HG03045 (cell line): Measurements from ENCODE around the gene PSTPIP2.
"Not testable (repeated sequence)": the region's sequence is repeated elsewhere in the genome, so short reads cannot be mapped to it uniquely, and the experiment has no call there.

Experiments
- ATAC-seq: cut with Tn5 transposase; IDR thresholded peaks from one replicate; pipeline ENCODE4 v1.9.1; 2021; ENCODE audit warnings: mild to moderate bottlenecking, moderate library complexity; ENCODE audit not compliant: unreplicated experiment

PSTPIP2 gene

DNA sequence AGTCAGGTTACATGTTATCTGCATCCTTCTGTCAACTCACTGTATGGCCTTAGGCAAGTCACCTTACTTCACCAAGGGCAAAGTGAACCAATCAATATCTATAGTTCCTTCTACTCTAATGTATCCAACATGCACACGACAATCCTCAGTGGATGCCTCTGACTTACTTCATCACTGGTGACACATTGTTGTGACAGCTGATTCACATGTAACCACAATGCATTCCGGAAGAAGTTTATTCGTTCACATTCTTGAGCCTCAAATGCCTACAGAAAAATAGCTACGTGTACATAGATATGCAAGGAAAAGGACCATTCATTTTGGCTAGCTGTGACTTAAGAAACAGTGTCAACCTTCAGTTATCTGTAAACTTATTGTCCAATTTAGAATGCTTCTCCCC is 78.6 kb downstream of the PSTPIP2 start:
- ATAC-seq, result no peak

DNA sequence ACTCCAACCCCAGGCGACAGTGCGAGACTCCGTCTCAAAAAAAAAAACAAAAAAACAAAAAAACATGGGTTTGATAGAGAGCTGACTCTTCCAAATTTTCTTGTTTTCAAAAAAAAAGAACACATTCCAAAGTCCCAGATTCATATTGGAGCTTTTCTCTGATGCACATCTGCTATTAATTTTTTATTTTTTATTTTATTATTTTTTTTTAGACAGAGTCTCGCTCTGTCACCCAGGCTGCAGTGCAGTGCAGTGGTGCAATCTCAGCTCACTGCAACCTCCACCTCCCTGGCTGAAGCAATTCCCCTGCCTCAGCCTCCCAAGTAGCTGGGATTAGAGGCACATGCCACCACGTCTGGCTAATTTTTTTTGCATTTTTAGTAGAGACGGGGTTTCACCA is 79.5 kb downstream of the PSTPIP2 start:
- not testable (repeated sequence) for ATAC-seq

DNA sequence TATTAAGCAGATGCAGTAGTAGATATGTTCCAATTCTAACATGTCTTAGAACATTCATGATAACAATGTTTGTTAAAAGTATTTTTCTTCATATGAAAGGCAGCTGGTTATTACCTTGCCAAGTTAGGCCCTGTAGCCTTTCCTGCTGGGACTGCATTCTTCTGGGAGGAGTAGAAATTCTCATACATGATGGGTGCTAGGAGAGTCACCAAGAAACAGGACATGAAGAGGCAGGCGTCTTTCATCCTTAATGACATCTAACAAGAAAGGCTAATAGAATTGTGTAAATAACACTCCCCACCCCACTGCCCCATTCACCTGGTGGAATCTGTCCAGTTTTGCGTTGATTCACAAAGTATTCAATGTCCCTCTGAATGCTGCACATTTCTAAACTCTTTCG is 80.3 kb downstream of the PSTPIP2 start:
- no peak for ATAC-seq

DNA sequence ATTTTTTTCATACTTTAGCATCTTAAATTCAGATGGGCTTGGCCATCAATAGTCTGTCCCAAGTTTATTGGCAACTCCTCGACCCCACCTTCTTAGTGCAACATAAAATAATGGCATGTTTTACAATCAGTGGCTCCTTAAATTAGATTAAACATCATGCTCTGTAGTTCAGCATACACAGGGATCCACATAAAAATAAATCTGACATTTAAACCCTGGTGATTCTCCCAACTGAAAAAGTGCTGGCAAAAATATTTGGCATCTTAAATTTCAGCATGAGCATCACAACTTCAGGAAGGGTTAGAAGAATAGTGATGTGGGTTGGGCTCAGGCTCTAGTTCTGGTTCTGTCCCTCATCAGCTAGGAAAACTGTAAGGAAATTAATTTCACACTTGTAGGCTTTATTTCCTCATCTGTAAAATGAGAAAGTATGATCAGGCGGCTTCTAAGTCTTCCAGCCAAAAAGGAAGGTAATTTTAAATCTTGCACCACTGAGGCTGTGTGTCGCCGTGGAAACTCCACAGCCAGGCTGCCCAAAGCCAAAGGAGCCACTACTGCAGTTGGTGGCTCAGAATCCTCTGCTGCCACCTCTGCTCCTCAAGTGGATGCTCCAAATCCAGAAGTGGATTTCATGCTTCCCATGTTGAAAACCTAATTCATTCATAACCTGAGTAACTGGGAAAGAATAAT is 87.4 kb downstream of the PSTPIP2 start:
- ATAC-seq, result no peak

DNA sequence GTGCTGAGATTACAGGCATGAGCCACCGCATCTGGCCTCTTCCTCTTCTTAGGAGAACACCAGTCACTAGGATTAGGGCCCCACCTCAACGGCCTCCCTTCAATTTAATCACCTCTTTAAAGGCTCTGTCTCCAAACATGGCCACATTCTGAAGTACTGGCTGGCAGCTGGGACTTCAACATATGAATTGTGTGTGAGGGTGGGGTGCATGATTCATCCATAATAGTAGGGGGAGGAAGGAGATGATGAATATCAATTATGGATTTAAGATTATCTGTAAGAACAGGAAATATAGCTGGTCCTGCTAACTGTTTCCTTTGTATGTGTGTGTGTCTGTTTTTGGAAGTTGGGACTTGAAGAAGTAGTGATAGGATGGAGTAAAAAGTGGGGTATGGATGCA is 90.2 kb downstream of the PSTPIP2 start:
- ATAC-seq, result no peak

DNA sequence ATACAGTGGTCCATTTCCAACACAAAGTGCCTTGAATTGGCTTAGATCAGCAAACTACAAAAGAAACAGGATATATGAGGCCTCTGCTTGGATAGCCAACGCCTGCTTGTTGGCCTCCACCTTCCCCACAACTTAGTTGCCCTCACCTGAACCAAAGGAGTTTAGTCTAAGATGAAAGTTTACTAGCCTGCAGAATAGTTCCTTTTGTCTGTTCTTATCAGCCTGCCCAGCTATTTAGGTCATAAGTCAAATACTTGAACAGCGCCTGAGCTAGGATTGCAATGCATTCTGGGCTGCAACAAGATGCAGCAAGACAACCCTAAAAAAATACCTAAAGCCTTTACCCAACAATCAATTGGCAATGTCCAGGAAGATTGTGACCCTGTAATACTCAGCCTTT is 91.8 kb downstream of the PSTPIP2 start:
- no peak for ATAC-seq

DNA sequence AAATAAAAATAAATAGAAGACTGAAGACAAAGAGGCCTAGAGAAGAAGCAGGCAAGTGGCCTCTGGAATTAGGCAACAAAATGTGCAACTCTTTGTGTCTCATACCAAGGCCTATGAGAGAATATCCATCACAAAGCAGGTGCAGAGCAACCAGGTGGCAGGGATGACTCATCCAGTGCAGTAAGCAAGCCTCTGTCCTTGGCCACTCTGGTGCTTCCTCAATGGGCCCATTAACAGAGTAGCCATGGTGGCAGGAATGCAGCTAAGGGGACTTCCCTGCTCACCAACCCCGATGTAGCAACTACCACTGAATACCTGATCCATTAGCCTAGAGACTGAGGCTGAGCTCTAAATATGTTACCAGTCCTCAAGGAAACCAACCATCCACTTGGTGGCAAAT is 94.0 kb downstream of the PSTPIP2 start:
- no peak for ATAC-seq

DNA sequence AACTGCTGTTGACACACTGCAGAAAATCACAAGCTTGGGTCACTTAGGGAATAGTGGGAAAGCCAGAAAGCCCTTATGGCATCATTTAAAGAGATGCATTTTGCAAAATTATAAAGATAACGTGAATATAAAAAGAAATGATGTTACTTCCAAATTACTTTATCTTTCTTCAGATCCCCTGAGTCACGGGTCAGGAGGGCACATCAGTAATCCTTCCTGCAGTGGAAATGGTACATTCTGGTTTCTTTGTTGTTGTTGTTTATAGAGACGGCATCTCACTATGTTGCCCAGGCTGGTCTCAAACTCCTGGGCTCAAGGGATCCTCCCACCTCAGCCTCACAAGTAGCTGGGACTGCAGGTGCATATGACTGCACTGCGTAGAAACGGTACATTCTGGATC is 95.1 kb downstream of the PSTPIP2 start:
- ATAC-seq, result no peak

DNA sequence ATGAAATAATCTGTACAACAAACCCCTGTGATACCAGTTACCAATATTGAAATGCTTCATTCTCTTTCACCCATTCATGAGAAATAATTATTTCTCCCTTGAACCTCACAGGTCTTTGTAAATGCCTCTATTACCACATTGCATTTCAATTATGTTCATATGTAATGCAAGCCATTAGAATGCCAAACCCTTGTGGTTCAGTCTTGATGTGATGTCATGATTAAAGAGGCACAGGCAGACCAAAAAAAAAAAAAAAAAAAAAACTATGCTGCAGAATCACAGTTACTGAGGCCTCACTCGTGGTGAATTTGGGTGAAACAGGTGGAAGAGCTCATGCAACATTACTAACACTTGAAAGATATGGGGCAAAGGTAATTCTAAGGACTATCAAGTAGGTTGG is 95.5 kb downstream of the PSTPIP2 start:
- no peak for ATAC-seq

DNA sequence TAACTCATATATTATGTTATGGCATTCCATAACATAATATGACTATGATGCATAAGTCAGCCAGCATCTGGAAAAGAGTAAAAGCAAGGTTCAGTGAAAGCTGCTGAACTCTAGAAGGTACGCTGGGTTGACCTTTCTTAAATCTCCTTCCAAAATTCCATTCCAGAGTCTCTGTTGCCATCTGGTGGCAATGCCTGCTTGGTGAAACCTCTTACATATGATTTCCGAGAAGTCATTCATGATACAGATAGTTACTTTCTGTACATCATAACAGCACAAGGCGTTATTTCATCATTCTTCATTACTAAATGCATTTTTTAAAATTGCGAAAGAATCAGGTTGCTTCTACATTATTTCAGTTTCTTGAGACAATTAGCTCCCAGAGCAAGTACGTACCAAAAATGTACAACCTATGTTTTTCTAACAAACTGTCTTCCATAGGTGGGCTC is 97.9 kb downstream of the PSTPIP2 start:
- ATAC-seq, result no peak

DNA sequence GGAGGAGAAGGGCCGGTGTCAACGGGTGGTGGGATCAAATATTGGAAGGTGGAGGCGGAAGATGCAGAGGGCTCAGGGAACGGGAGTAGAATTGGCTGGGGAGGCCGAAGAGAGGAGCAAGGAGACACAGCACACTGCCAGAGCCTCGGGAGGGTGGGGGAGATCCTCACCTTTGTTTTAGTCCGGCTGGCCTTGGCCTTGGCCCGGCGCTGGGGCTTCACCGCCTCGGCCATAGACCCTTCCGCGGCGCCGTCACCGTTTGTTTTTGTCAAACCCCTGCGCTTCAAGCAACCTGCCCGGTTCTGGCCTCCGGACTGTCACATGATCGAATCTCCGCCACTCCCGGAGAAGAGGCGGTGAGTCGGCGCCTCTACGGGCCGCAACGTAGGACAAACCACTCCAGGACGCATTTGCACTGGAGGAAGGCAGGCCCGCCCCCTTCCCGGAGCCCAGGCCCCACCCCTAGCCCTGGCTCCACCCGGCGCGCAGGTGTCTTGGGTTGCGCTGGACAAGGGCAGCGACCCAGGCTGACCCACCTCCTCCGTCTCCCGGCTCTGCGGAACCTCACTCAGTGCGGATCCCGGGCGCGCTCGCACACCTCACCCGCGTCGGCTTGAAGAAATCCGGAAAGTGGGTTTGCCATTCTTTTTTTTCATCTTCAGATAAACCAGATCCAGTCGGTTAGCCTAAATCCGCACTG is 104.9 kb downstream of the PSTPIP2 start, which contains the start of gene EPG5:
Gene EPG5 (minus strand): TSS at position 323 of the 700 bp plus-strand sequence. CDS start 90 bp downstream, at position 233.
- peak; percentile 98 for ATAC-seq

DNA sequence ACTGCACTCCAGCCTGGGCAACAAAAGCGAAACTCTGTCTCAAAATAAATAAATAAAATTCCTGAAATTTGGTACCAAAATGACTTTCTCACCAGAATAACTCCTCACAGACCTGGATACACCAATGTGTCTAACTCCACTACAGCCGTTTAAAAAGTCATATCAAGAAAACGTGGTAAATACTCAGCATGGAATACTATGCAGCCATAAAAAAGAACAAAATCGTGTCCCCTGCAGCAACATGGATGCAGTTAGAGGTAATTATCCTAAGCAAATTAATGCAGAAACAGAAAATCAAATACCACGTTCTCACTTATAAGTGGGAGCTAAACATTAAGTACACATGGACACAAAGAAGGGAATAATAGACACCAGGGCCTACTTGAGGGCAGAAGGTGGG is 107.1 kb downstream of the PSTPIP2 start:
- ATAC-seq, result not testable (repeated sequence)

DNA sequence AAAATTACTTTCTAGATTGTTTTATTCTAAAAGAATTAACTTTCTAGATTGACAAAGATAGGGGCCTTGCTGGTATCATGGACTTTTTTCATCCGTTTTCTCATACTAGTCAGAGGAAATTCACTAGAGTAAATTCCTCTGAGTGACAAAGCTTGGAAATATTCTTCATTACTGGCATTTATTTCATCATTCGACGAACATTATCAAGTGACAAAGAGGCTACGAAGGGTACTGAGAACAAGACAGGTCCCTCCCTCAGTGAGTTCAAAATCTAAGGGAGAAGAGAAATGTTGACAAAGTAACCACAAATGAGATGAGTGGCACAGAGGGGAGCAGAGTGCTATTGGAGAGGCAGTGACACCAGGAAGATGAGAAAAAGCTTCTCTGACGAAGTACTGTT is 109.2 kb downstream of the PSTPIP2 start:
- no peak for ATAC-seq

DNA sequence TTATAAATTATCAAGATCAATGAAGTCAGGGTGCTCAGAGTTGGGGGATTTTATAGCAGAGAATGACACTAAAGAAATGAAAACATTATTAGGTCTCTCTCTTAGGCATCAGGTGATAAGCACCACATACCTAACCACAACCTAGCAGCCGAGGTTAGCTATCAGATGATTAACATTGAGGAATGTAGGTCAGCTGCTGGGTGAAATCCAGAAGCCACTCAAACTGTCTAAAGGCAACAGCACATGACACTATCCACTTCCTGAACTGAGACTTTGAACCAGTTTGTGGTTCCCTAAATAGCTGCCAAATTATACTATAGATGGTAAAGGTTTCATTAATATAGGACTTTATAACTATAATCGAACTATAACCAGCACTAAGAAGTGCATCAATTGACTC is 109.6 kb downstream of the PSTPIP2 start:
- no peak for ATAC-seq

DNA sequence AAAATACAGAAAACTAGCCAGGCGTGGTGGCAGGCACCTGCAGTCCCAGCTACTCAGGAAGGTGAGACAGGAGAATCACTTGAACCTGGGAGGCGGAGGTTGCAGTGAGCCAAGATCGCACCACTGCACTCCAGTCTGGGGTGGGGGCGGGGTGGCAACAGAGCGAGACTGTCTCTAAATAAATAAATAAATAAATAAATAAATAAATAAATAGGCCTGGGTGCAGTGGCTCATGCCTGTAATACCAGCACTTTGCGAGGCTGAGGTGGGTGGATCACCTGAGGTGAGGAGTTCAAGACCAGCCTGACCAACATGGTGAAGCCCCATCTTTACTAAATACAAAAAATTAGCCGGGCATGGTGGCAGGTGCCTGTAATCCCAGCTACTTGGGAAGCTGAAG is 112.6 kb downstream of the PSTPIP2 start:
- not testable (repeated sequence) for ATAC-seq

DNA sequence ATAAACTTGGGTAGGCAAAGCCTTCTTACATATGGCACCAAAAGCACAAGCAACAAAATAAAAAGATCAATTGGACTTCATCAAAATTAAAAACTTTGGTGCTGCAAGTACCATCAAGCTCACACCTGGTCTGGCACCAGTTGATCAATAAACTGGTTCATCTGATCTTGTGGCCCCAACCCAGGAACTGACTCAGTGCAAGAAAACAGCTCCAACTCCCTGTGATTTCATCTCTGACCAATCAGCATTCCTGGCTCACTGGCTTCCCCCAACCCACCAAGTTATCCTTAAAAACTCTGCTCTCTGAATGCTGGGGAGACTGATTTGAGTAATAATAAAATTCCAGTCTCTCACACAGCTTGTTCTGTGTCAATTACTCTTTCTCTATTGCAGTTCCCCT is 113.3 kb downstream of the PSTPIP2 start:
- no peak for ATAC-seq

DNA sequence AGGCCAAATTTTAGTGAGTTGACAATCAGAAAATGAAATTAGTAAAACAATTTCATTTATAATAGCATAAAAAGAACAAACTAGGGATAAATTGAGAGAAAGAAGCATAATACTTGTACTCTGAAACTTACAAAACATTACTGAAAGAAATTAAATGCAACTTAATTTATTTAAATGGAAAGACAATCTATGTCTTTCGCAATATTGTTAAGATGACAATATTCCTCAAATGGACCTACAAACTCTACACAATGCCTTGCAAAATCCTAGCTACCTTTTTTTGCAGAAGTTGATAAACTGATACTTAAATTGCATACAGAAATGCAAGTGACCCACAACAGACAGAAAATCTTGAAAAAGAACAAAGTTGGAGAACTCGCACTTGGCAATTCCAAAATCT is 114.0 kb downstream of the PSTPIP2 start:
- ATAC-seq, result no peak

DNA sequence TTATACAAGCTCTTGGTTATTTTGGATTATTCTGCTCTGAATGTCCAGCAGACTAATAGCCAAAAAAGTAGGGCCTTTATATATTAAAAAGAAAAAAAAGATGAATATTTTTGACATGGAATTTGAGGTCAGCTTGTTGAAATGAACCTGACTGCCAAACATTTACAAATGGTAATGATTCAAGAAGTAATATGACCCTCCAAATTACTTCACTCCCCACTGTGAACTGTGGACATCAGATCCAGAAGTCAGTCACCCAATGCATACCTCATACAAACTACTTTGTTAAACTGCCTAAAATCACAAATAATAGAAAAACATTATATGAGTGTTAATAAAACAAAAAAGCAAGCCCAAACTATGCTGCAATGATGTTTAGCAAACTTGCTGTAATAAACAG is 115.0 kb downstream of the PSTPIP2 start:
- ATAC-seq, result no peak

DNA sequence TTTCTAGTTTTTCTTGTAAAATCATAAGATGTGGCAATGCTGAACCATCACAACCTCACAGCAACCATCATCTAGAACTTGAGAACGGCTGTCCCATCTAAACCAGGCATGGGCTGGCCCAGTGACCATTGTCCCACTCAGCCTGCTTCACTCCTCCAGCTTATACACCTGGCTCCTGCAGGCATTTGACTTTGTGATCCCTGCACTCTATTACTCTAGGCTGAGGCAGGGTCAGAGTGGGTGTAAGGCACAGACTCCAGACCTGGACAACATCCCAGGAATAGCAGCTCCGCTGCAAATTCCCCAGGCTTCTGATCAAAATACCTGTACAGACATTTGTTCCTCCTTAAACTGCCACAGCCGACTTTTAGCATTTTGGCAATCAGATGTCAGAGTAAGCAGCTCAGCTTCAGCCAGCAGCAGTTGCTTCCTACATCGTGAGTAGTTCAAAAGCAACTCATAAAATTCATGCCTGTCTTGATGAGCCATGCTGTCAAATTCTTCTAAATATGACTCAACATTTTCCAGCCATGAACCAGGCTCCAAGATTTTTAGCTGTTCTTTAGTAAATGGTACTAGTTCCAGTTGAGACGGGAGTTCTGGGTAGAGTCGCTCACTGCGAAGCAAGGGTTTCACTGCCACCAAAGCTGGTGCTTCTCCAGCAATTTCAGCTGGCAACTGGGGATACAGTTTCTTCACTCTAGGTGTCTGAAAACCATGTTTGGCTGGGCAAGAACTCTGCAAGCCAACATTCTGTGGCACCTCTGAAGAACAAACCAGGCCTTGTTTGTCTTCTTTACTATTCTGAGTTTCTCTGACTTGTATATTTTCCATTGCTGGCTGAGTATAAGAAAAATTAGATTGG is 117.8 kb downstream of the PSTPIP2 start:
- ATAC-seq, result no peak

DNA sequence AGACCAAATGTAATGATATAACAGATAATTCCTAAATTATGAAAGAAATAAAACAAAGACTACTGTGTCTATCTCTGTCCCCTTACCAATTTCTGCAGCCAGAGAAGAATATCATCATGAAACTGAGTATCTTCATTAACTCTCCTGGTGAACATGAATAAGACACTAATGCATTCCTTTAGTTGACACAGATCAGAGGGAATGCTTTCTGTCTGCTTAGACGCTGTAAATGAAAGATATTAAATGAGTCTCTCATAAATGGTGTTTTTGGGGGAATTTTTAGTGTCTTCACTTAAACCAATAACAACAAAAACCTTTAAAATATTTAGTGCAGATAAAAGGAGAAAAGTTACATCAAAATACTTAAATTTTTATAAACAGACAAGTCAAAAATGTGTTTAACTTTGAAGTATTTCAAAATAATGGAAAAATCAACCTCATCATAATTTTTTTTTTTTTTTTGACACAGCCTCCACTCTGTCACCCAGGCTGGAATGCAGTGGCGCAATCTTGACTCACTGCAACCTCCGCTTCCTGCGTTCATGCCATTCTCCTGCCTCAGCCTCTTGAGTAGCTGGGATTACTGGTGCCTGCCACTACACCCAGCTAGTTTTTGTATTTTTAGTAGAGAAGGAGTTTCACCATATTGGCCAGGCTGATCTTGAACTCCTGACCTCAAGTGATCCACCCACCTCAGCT is 120.9 kb downstream of the PSTPIP2 start:
- no peak for ATAC-seq

DNA sequence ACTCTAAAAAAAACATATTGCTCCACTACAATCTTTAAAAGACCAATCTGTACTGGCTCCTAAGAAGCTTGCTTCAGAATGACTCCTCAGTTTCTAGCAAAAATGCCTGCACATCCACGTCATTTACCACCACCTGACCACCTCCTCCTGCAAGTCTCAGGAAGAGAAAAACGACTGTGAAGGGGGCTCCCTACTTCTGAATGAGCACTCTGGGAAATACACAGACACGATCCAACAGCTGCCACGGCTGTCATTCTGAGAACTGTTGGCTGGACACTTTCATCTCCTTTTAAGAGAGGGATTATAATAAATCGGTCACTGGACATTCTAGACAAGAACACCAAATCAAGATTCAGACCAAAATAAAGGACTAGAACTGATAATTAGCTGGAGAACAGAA is 126.4 kb downstream of the PSTPIP2 start:
- ATAC-seq, result no peak
